ENCODE data around the gene HIC1. TPM values are rescaled to one million over a fixed set of nuclear protein-coding genes. Genes with fewer than 3 reads are reported as not detected.

Gene HIC1
- total RNA-seq, 1 donor, result 36.4 TPM

DNA sequence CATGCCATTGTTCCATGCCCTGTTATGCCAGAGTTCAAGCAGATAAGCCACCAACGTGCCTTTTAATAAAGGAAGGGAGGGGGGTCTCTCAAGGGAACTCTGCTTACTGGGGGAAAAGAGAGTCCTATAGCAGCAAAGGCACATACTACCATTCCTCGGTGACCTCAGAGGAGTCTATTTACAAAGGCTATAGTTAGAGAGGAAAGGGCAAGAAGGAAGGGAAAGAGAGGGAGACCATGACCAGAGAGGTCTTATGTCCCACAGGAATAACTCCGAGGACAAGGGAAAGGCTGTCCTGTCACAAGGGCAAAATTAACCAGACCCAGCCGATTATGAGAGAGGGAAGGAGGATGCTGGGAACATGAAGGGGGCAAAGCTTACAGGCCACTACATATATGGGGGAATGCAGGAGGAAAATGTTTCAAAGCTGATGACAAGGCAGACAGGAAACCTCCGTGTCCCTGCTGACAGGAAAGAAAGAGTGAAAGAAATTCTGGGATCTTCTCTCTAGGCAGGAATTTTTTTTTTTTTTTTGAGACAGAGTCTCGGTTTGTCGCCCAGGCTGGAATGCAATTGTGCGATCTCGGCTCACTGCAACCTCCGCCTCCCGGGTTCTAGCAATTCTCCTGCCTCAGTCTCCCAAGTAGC, 51.5 kb downstream of the HIC1 start:
- TF ChIP-seq, protein P1, sequence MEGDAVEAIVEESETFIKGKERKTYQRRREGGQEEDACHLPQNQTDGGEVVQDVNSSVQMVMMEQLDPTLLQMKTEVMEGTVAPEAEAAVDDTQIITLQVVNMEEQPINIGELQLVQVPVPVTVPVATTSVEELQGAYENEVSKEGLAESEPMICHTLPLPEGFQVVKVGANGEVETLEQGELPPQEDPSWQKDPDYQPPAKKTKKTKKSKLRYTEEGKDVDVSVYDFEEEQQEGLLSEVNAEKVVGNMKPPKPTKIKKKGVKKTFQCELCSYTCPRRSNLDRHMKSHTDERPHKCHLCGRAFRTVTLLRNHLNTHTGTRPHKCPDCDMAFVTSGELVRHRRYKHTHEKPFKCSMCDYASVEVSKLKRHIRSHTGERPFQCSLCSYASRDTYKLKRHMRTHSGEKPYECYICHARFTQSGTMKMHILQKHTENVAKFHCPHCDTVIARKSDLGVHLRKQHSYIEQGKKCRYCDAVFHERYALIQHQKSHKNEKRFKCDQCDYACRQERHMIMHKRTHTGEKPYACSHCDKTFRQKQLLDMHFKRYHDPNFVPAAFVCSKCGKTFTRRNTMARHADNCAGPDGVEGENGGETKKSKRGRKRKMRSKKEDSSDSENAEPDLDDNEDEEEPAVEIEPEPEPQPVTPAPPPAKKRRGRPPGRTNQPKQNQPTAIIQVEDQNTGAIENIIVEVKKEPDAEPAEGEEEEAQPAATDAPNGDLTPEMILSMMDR (IDR thresholded peaks at IDR 0.05; ENCODE audit: insufficient read depth, low read length), result no peak
- no peak for DNase-seq (ENCODE audit: low read depth)
- no peak overlapping the region for H3K4me3 ChIP-seq (ENCODE audit: low read depth, low read length)

DNA sequence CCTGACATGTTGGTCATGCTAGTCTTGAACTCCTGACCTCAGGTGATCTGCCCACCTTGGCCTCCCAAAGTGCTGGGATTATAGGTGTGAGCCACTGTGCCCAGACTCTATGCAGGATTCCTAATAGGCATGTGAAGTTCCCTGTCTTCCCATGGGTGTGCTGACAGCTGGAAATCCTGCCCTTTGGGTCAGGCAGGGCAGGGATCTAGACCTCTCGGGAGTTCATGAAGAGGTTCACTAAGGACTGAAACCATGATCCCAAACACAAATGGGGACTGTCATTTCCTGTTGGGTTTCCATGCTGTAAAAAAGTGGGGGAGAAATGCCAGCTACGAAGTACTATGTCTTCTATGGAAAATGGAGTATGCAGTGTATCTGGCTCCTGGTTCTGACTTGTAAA, 52.1 kb downstream of the HIC1 start:
- TF ChIP-seq, protein P1 (IDR thresholded peaks at IDR 0.05; ENCODE audit: insufficient read depth, low read length), result no peak

DNA sequence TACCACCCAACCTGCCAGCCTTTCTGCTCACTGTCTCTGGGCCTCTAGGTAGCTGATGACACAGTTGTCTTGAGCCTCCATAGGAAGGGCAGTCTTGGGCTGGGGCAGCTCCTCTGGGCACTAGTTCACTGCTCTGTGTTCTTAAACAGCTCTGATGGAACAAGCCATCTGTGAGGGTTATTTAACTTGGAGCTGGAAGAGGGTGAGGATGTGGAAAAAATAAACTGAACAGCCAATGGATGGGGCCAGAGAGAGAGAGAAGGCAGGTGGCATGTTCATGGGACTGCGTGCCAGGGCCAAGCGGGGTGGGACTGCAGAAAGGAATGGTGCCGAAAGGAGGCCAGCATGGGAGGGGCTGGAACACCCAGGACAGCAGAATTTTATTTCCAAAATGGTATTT, 52.6 kb downstream of the HIC1 start:
- TF ChIP-seq, protein P1 (IDR thresholded peaks at IDR 0.05; ENCODE audit: insufficient read depth, low read length), result no peak
- no peak overlapping the region for H3K4me3 ChIP-seq (ENCODE audit: low read depth, low read length)
- no peak for DNase-seq (ENCODE audit: low read depth)

More for the DNA sequence above, 52.1 kb downstream of the HIC1 start:
- no peak for DNase-seq (ENCODE audit: low read depth)
- H3K4me3 ChIP-seq (ENCODE audit: low read depth, low read length), result no peak overlapping the region

DNA sequence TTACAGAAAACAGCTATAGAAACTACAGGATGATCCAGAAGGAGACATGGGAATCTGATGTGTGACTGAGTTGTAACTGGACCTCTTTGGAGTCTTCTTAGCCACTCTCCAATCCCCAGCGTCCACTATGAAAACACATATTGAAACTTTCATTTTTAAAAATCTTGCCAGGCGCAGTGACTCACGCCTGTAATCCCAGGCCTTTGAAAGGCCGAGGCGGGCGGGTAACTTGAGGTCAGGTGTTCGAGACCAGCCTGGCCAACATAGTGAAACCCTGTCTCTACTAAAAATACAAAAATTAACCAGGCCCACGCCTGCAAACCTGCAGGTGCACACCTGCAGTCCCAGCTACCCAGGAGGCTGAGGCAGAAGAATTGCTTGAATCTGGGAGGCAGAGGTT, 53.3 kb downstream of the HIC1 start:
- TF ChIP-seq, protein P1 (IDR thresholded peaks at IDR 0.05; ENCODE audit: insufficient read depth, low read length), result no peak
- no peak overlapping the region for H3K4me3 ChIP-seq (ENCODE audit: low read depth, low read length)
- no peak for DNase-seq (ENCODE audit: low read depth)

DNA sequence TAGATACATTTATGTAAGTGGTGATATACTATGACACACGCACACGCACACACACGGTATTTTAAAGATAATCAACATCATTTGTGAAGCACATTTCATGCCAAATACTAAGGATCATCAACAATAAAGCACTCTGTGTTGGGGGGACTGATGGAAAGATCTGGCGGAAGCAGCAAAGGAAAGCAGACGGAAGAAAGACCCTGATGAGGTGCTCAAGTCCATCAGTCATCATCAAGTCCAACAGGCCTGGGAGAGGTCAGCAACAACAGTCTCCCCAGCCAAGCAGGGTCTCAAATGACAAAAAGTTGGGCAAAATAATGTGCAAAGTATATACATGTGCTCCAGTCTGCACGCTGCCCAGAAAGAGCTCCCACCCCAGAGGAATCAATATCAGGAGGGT, 55.5 kb downstream of the HIC1 start:
- no peak for DNase-seq (ENCODE audit: low read depth)
- no peak overlapping the region for H3K4me3 ChIP-seq (ENCODE audit: low read depth, low read length)
- TF ChIP-seq, protein P1 (IDR thresholded peaks at IDR 0.05; ENCODE audit: insufficient read depth, low read length), result no peak

DNA sequence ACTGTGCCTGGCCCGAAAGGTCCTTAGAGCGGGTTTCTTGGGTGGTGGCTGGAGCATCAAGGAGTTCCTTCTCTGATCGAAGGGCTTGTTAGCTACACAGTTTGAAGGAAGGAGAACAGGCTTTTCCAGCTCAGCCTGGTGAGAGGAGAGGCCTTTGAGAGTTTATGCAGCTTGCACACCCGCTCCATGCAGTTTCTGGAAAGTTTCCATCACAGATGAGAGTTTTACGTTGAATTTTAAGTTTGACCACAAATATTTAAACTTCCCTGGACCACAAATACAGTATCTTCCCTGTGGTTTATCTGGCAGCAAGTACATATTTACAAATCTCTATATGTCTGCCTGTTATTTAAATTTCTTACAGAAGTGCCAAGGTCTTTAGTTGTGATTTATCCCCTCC, 56.8 kb downstream of the HIC1 start:
- TF ChIP-seq, protein P1 (IDR thresholded peaks at IDR 0.05; ENCODE audit: insufficient read depth, low read length), result no peak
- no peak overlapping the region for H3K4me3 ChIP-seq (ENCODE audit: low read depth, low read length)
- DNase-seq (ENCODE audit: low read depth), result peak; percentile 53

Small RNA genes lying within 50 kb of the gene (small RNA-seq; reads per million reads assigned to genes)
- not detected for gene AC090617.6
- gene AC090617.9, result not detected
- 23.6 reads per million, percentile 96 among the genes with 10 or more reads in this experiment for gene MIR132
- 4.6 reads per million, percentile 88 among the genes with 10 or more reads in this experiment for gene MIR212
- not detected for gene OVCA2

Other genes with a start within 250 kb of the HIC1 start
- 7.4 and 10.7 TPM in 2 replicates for gene SMYD4, start 225.2 kb upstream of the HIC1 start, total RNA-seq (ENCODE audit: low replicate concordance)
- gene RPA1, start 225.1 kb upstream of the HIC1 start, total RNA-seq (ENCODE audit: low replicate concordance), result 19.3 and 41.2 TPM in 2 replicates
- gene RTN4RL1, start 29.8 kb upstream of the HIC1 start, total RNA-seq (ENCODE audit: low replicate concordance), result 0.27 and 0.90 TPM in 2 replicates
- gene DPH1, start 24.9 kb upstream of the HIC1 start, total RNA-seq (ENCODE audit: low replicate concordance), result 28.8 and 50.5 TPM in 2 replicates
- 38.8 and 39.9 TPM in 2 replicates for gene OVCA2, start 13.1 kb upstream of the HIC1 start, total RNA-seq (ENCODE audit: low replicate concordance)
- gene SMG6, start 248.7 kb downstream of the HIC1 start, total RNA-seq (ENCODE audit: low replicate concordance), result 37.5 and 49.3 TPM in 2 replicates
- gene SRR, start 248.8 kb downstream of the HIC1 start, total RNA-seq (ENCODE audit: low replicate concordance), result 9.1 and 29.4 TPM in 2 replicates